ENCODE results near the gene MAP7D3. TPM values are rescaled to one million over a fixed set of nuclear protein-coding genes. Genes with fewer than 3 reads are reported as not detected.

MAP7D3 gene
- total RNA-seq, 2 donors from 2014 or later: 6.7 to 12.2 TPM

DNA sequence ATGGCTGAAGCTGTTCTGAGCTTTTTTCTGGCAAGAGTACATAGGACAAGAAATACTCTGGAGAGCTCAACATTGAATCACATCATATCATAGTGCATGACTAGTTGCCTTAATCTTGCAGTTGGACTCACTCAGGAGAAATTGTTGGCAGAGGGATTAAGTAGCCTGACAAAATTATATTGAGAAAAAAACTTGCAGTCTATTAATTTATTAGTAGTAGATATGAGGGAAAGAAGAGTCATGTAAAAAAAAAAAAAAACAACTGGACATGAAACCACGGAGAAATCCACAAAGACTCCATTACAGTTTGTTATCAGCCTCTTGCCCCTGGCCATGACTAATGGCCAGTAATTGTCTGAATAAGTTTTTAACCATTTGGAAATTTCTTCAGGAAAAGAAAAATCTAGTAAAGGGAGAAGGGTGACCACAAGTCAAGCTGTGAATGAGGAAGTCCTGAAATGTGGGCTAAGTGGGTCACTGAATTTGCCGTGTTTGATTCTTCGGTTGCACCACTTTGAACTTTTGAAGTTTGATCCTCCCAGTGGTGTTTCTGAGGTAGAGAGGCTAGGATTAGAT, 58.3 kb downstream of the MAP7D3 start:
- no peak for ATAC-seq
- no peak for TF ChIP-seq POLR2A (IDR thresholded peaks at IDR 0.05)
- TF ChIP-seq CTCF (IDR thresholded peaks at IDR 0.05): no peak
- intact Hi-C loops (cut with DNase I): no loop called here
- Histone ChIP-seq H3K27me3 (no peaks in the 10 kb centered on the region), H3K4me1 (no peaks in the 10 kb centered on the region), H3K9me3 (no peaks in the 10 kb centered on the region), H3K4me3 (no peak overlapping the region), H3K36me3 (replicated peaks in 1 of 2; ENCODE audit: insufficient read depth in 1 of 2, low read depth in 2 of 2) (no peaks in the 10 kb centered on the region), H3K27ac (no peak overlapping the region)
- 65 to 66% methylated on average over 3 of the region's 3 CpGs for WGBS, 2 donors
- no peak for DNase-seq

GRCh38 chrX:136192135-136192534, 59.1 kb downstream of the MAP7D3 start:
- DNase-seq (no peak), ATAC-seq (no peak)
- Histone ChIP-seq H3K4me3 (no peak overlapping the region), H3K36me3 (replicated peaks in 1 of 2; ENCODE audit: insufficient read depth in 1 of 2, low read depth in 2 of 2) (no peaks in the 10 kb centered on the region), H3K27ac (no peak overlapping the region), H3K27me3 (no peaks in the 10 kb centered on the region), H3K4me1 (no peaks in the 10 kb centered on the region), H3K9me3 (no peaks in the 10 kb centered on the region)
- intact Hi-C loops (cut with DNase I): no loop called here
- TF ChIP-seq POLR2A (IDR thresholded peaks at IDR 0.05): no peak
- TF ChIP-seq CTCF (IDR thresholded peaks at IDR 0.05): no peak
- whole genome bisulfite sequencing, 2 donors: 52 to 82% methylated on average over 2 of the region's 2 CpGs

- TF ChIP-seq POLR2A (IDR thresholded peaks at IDR 0.05) (no peak), CTCF (IDR thresholded peaks at IDR 0.05) (no peak)
- Histone ChIP-seq H3K9me3 (no peaks in the 10 kb centered on the region), H3K27me3 (no peaks in the 10 kb centered on the region), H3K4me1 (no peaks in the 10 kb centered on the region), H3K27ac (no peak overlapping the region), H3K36me3 (replicated peaks in 1 of 2; ENCODE audit: insufficient read depth in 1 of 2, low read depth in 2 of 2) (no peaks in the 10 kb centered on the region), H3K4me3 (no peak overlapping the region)
- no peak for DNase-seq
- 48 to 64% methylated on average over 3 to 6 of the region's 6 CpGs for WGBS, 2 donors
- no peak for ATAC-seq
- intact Hi-C loops (cut with DNase I): no loop called here
Measured at GRCh38 chrX:136191171-136191570, 60.0 kb downstream of the MAP7D3 start.

GRCh38 chrX:136190038-136190713, 61.0 kb downstream of the MAP7D3 start:
- no peaks in the 10 kb centered on the region for H3K27me3 ChIP-seq
- no peak overlapping the region for H3K4me3 ChIP-seq
- TF ChIP-seq CTCF (IDR thresholded peaks at IDR 0.05): no peak
- TF ChIP-seq POLR2A (IDR thresholded peaks at IDR 0.05): no peak
- no peaks in the 10 kb centered on the region for H3K4me1 ChIP-seq
- 82 to 91% methylated on average over 10 of the region's 10 CpGs for WGBS, 2 donors
- ATAC-seq (no peak), DNase-seq (no peak)
- H3K27ac ChIP-seq: no peak overlapping the region
- H3K36me3 ChIP-seq (replicated peaks in 1 of 2; ENCODE audit: insufficient read depth in 1 of 2, low read depth in 2 of 2): no peaks in the 10 kb centered on the region
- H3K9me3 ChIP-seq: no peaks in the 10 kb centered on the region
- intact Hi-C loops (cut with DNase I): no loop called here

DNA sequence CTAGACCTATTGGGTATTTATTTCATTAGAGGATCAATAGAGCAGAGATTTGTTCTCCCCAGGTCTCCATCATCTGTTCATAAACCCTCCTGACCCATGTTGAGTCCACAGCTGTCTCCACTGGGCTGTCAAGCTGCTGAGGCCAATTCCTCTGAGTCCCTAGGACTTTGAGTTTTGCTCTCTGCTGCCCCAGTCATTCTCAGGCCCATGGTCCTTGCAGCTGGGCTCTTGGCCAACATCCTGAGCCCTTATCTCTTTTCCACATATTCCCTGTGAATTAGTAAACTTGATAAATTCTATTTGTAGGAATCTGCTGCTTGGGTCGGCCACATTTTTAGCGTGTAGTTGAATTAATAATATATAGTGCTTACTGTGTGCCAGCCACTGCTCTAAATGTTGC, 62.0 kb downstream of the MAP7D3 start:
- intact Hi-C loops (cut with DNase I): no loop called here
- no peak overlapping the region for H3K4me3 ChIP-seq
- WGBS, 2 donors: 4 to 6% methylated on average over 2 of the region's 2 CpGs
- no peaks in the 10 kb centered on the region for H3K9me3 ChIP-seq
- no peak overlapping the region for H3K27ac ChIP-seq
- no peaks in the 10 kb centered on the region for H3K36me3 ChIP-seq (replicated peaks in 1 of 2; ENCODE audit: insufficient read depth in 1 of 2, low read depth in 2 of 2)
- ATAC-seq (peak; percentile 30), DNase-seq (peak in 2 of 4 donors; percentile 24 to 41)
- TF ChIP-seq POLR2A (IDR thresholded peaks at IDR 0.05) (no peak), CTCF (IDR thresholded peaks at IDR 0.05) (no peak)
- no peaks in the 10 kb centered on the region for H3K4me1 ChIP-seq
- no peaks in the 10 kb centered on the region for H3K27me3 ChIP-seq
